Body of pancreas (tissue), 4 donors: ENCODE data around the gene HOXD12. TPM values are rescaled to one million over a fixed set of nuclear protein-coding genes. Genes with fewer than 3 reads are reported as not detected.

ENCODE experiments used
- ATAC-seq: fragments of 150-250 bp; one replicate; pipeline ENCODE4 v1.9.1; 2016
- DNase-seq, 4 donors: peaks; one replicate each; pipeline ENCODE4 v3.0.0-alpha.2; 2019
- H3K27ac ChIP-seq, 4 donors: fragments of 200-600 bp; sonication (generic); 1 replicate in 3 of 4; 2 replicates in 1 of 4; pipeline versions ENCODE4 v1.5.1 to v1.6.1; 2016 to 2019; ENCODE audit warnings: mild to moderate bottlenecking in 1 of 4, mixed read lengths in 1 of 4, moderate library complexity in 1 of 4
- H3K27me3 ChIP-seq, 2 donors: fragments of 200-600 bp; sonication (generic); one replicate each; pipeline ENCODE4 v1.6.0; 2016; ENCODE audit warnings: mild to moderate bottlenecking in 1 of 2
- H3K36me3 ChIP-seq, 2 donors: fragments of 200-600 bp; sonication (generic); replicated peaks in 1 of 2; 2 replicates each; pipeline ENCODE4 v1.5.1; 2016; ENCODE audit warnings: low read depth in 2 of 2; ENCODE audit not compliant: insufficient read depth in 1 of 2
- H3K4me1 ChIP-seq: fragments of 200-600 bp; sonication (generic); one replicate; pipeline ENCODE4 v1.6.0; 2016
- H3K4me3 ChIP-seq, 2 donors: fragments of 200-600 bp; sonication (generic); 1 replicate in 1 of 2; 2 replicates in 1 of 2; pipeline ENCODE4 v1.5.1; 2016 to 2019
- H3K9me3 ChIP-seq, 3 donors: fragments of 200-600 bp; sonication (generic); 1 replicate in 2 of 3; 2 replicates in 1 of 3; pipeline ENCODE4 v1.5.1; 2016
- POLR2A ChIP-seq, 3 donors: fragments of 450-650 bp; IDR thresholded peaks; one replicate each; pipeline ENCODE4 v1.6.1; 2016; ENCODE audit warnings: antibody characterized with exemption in 3 of 3, mild to moderate bottlenecking in 2 of 3
- WGBS, 2 donors: methylation state at CpG; one replicate each; pipeline ENCODE4 v1.1.5; 2017; 5-methylcytosine and 5-hydroxymethylcytosine counted together
- intact Hi-C: fragments of 100-400 bp; cut with DNase I; formaldehyde crosslinking; loops from one replicate; pipeline ENCODE4 v1.15.1; 2023
- total RNA-seq, 2 donors: library from RNA; depleted of rRNA; stranded (reverse); fragments of >200 nt; gene quantifications; one replicate each; pipeline ENCODE4 v1.1.0, GENCODE V29; 2016
- TF ChIP-seq, protein P1 (sequence below), 7 experiments: fragments of 450-650 bp in 4 of 7; fragments of 200-600 bp in 3 of 7; sonication (generic) in 3 of 7; IDR thresholded peaks; one replicate each; pipeline ENCODE4 v1.5.1; 2016 to 2019; ENCODE audit warnings: antibody characterized with exemption in 7 of 7

The HOXD12 gene
- total RNA-seq, 2 donors from 2014 or later = not detected

DNA sequence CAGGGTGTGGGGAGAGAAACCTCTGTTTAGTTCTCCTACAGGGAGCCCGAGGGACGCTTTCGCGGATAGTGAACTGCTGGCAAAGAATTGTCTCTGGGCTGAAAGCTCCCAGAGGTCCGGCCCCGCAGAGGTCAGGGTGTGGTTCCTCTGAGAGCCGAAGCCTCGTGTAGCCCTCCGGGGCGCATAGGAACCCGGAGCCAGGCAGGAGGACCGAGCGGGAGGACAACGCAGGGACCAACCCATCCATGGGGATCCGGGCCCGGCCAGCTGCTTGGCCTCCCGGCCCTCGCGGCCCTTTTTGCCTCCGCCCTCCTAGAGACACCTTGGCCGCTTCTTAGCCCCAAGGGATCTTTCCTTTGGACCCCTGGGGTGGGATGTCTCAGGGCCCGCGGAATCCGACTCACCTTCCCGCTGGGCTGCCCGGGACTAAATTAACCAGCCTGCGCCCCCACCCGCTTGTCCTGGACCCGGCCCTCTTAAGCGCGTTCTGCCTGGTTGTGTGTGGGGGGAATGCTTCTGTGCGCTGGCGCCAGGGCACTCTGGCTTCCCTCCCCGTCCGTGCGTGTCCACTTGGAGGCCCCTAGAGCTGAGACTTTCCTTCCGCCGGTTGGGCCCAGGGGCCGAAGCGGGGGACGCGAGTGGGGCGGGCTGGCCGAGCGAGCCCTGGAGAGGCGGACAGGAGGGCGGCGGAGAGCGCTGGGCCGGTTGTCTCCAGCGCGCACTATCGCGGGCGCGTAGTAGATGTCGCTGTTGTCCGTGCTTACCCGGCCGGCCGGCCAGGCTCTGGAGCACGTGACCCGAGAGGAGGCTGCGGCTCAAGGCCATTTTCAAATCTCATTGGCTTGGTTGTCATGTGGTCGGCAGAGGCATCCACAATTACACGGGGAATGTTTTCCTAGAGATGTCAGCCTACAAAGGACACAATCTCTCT, 16.6 kb downstream of the HOXD12 start, which contains the start of gene HOXD10:
TSS of gene HOXD10 (plus strand) at position 896 of the 931 bp plus-strand sequence. CDS start 56 bp downstream, outside the sequence.
- Histone ChIP-seq H3K27me3 (peaks cover 0 to 74% of the 10 kb centered on the region in 2 donors), H3K27ac (no peak within 1 kb of the TSS), H3K36me3 (no peaks in the 10 kb centered on the region), H3K9me3 (no peaks in the 10 kb centered on the region), H3K4me3 (no peak within 1 kb of the TSS), H3K4me1 (peaks cover 4% of the 10 kb centered on the region)
- 4 to 9% methylated on average over 37 to 60 of the region's 66 CpGs for WGBS, 2 donors
- DNase-seq = no peak
- ATAC-seq = no peak
- intact Hi-C loops = no loop called here
- no peak for TF ChIP-seq POLR2A (IDR thresholded peaks at IDR 0.05)
- TF ChIP-seq, protein P1, sequence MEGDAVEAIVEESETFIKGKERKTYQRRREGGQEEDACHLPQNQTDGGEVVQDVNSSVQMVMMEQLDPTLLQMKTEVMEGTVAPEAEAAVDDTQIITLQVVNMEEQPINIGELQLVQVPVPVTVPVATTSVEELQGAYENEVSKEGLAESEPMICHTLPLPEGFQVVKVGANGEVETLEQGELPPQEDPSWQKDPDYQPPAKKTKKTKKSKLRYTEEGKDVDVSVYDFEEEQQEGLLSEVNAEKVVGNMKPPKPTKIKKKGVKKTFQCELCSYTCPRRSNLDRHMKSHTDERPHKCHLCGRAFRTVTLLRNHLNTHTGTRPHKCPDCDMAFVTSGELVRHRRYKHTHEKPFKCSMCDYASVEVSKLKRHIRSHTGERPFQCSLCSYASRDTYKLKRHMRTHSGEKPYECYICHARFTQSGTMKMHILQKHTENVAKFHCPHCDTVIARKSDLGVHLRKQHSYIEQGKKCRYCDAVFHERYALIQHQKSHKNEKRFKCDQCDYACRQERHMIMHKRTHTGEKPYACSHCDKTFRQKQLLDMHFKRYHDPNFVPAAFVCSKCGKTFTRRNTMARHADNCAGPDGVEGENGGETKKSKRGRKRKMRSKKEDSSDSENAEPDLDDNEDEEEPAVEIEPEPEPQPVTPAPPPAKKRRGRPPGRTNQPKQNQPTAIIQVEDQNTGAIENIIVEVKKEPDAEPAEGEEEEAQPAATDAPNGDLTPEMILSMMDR (IDR thresholded peaks at IDR 0.05) = no peak

DNA sequence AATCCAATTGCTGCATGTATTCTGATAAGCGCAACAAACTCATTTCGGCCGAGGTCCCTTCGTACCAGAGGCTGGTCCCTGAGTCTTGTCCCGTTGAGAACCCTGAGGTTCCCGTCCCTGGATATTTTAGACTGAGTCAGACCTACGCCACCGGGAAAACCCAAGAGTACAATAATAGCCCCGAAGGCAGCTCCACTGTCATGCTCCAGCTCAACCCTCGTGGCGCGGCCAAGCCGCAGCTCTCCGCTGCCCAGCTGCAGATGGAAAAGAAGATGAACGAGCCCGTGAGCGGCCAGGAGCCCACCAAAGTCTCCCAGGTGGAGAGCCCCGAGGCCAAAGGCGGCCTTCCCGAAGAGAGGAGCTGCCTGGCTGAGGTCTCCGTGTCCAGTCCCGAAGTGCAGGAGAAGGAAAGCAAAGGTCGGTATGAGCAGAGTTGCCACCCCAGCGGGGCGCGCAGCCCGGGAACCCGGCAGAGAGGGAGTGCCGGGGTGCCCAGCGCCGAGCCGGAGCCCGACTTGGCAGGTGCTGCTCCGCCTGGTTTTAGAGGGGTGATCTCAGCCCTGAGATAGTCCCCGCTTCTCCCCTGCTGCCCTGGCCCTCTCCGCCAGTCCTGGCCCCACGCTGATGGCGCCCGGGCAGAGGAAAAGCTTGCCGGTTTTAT, 17.7 kb downstream of the HOXD12 start:
- intact Hi-C loops = no loop called here
- Histone ChIP-seq H3K9me3 (no peaks in the 10 kb centered on the region), H3K4me1 (peaks cover 7% of the 10 kb centered on the region), H3K27ac (no peak overlapping the region), H3K4me3 (no peak overlapping the region), H3K36me3 (no peaks in the 10 kb centered on the region), H3K27me3 (peaks cover 0 to 74% of the 10 kb centered on the region in 2 donors)
- no peak for ATAC-seq
- TF ChIP-seq, protein P1 (IDR thresholded peaks at IDR 0.05) = no peak
- TF ChIP-seq POLR2A (IDR thresholded peaks at IDR 0.05) = no peak
- DNase-seq = no peak
- 14% methylated on average over 22 to 40 of the region's 40 CpGs for WGBS, 2 donors

DNA sequence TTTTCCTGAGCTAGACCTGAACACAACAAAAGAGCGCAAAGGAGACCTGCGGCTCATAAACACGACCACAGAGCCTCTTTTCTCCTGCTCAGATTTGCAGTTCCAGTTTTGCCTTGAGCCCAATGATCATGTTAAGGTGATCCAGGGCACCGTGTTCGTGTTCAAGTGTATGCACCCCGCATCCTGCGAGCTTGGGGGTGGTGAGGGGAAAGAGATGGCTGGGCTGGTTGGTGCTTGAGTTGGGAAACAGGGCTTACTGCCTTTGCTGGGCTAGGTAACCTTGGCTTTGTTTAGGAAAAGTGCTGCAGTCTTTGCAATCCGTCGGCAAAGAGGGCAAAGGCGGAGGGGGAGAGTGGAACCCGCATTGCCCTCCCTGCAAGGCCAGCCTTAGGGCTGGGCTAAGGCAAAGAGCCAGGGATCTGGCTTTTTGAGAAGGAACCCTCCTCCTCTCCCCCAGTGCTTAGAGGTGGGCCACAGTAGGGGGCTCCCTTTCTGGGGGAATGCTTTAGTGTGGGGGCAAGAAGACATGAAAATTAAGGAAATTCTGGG, 18.3 kb downstream of the HOXD12 start:
- peaks cover 13% of the 10 kb centered on the region for H3K4me1 ChIP-seq
- H3K4me3 ChIP-seq = no peak overlapping the region
- TF ChIP-seq, protein P1 (IDR thresholded peaks at IDR 0.05) = no peak
- TF ChIP-seq POLR2A (IDR thresholded peaks at IDR 0.05) = no peak
- 3 to 6% methylated on average over 11 of the region's 11 CpGs for WGBS, 2 donors
- no peak overlapping the region for H3K27ac ChIP-seq
- no peak for ATAC-seq
- intact Hi-C loops = no loop called here
- H3K9me3 ChIP-seq = no peaks in the 10 kb centered on the region
- no peaks in the 10 kb centered on the region for H3K36me3 ChIP-seq
- peaks cover 0 to 75% of the 10 kb centered on the region in 2 donors for H3K27me3 ChIP-seq
- no peak for DNase-seq

DNA sequence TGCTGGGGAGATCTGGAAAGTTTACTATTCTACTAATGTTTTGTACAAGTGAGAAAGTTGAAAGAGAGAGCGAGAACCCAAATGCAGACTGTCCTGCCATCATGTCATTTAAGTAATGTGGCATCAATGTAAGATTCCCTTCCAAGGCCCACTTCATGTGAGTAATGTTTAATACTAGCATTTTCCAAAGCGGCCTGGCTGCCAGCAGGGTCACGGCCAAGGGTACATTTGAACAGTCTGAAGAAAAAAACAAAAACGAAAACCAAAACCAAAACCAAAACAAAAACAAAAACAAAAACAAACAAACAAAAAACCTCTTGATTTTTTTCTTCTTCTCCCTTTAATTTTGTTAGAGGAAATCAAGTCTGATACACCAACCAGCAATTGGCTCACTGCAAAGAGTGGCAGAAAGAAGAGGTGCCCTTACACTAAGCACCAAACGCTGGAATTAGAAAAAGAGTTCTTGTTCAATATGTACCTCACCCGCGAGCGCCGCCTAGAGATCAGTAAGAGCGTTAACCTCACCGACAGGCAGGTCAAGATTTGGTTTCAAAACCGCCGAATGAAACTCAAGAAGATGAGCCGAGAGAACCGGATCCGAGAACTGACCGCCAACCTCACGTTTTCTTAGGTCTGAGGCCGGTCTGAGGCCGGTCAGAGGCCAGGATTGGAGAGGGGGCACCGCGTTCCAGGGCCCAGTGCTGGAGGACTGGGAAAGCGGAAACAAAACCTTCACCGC, 19.2 kb downstream of the HOXD12 start:
- ATAC-seq = no peak
- no peaks in the 10 kb centered on the region for H3K36me3 ChIP-seq
- no peaks in the 10 kb centered on the region for H3K9me3 ChIP-seq
- no peak overlapping the region for H3K27ac ChIP-seq
- H3K4me1 ChIP-seq = peaks cover 18% of the 10 kb centered on the region
- H3K4me3 ChIP-seq = no peak overlapping the region
- 10 to 12% methylated on average over 24 of the region's 24 CpGs for WGBS, 2 donors
- peak in 2 of 4 donors; percentile 34 to 43 for DNase-seq
- intact Hi-C loops = no loop called here
- TF ChIP-seq, protein P1 (IDR thresholded peaks at IDR 0.05) = peak in 1 of 7 experiments; percentile 4
- TF ChIP-seq POLR2A (IDR thresholded peaks at IDR 0.05) = no peak
- peaks cover 0 to 73% of the 10 kb centered on the region in 2 donors for H3K27me3 ChIP-seq
